GM18909 (cell line): ENCODE data around the gene MORN4.
"Not testable (repeated sequence)": the region's sequence is repeated elsewhere in the genome, so short reads cannot be mapped to it uniquely, and the experiment has no call there.

Experiments
- ATAC-seq: cut with Tn5 transposase; IDR thresholded peaks from one replicate; pipeline ENCODE4 v1.9.1; 2021; ENCODE audit warnings: mild to moderate bottlenecking; ENCODE audit not compliant: unreplicated experiment, poor library complexity

MORN4 gene

DNA sequence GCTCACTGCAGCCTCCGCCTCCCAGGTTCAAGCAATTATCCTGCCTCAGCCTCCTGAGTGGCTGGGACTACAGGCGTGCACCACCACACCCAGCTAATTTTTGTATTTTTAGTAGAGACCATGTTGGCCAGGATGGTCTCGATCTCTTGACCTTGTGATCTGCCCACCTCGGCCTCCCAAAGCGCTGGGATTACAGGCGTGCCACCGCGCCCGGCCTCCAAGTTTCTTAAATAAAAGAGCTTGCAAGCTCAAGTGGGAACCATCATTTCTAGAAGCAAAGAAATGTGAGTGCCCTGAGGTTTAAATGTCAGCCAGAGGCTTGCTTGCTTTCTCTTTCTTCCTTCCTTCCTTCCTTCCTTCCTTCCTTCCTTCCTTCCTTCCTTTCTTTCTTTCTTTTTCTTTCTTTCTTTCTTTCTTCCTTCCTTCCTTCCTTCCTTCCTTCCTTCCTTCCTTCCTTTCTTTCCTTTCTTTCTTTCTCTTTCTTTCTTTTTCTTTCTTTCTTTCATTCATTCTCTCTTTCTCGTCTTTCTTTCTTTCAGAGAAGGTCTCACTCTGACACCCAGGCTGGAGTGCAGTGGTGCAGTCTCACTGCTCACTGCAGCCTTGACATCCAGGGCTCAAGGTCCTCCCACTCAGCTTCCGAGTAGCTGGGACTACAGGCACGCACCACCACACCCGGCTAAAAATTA lies 9.3 kb upstream of the MORN4 start:
- not testable (repeated sequence) for ATAC-seq

DNA sequence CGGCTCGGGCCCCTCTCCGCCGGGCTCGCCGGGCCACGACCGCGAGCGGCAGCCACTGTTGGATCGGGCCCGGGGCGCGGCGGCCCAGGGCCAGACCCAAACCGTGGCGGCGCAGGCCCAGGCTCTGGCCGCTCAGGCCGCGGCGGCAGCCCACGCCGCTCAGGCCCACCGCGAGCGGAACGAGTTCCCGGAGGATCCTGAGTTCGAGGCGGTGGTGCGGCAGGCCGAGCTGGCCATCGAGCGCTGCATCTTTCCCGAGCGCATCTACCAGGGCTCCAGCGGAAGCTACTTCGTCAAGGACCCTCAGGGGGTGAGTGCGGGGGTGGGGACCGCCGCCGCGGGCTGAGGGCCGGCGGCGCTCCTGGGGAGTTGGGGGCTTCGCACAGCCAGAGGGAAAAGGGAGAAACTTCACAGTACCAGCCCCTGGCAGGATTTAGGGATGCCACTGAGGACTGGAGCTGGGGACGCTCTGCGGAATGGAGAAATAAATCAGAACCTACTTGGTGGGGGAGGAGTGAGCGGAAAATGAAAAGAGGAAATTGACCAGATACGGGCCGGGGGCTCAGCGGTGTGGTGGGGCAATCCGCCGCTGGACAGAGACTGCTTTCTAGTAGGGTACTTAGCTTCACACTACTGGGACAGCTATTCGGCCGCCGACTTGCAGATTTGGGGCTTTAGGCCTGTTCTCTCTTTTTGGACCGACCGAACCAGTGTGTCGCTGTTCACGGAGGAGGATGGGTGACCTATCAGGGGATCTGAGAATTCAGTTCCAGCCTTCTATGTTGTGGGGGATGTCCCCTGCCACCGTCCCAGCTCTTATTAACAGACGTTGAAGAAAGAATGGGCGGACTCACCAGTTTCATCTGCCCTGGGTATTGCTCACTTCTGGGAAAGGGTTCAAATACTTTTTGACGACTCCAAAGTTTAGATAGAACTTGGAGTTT lies 7.8 kb upstream of the MORN4 start:
- ATAC-seq: peak; percentile 12

DNA sequence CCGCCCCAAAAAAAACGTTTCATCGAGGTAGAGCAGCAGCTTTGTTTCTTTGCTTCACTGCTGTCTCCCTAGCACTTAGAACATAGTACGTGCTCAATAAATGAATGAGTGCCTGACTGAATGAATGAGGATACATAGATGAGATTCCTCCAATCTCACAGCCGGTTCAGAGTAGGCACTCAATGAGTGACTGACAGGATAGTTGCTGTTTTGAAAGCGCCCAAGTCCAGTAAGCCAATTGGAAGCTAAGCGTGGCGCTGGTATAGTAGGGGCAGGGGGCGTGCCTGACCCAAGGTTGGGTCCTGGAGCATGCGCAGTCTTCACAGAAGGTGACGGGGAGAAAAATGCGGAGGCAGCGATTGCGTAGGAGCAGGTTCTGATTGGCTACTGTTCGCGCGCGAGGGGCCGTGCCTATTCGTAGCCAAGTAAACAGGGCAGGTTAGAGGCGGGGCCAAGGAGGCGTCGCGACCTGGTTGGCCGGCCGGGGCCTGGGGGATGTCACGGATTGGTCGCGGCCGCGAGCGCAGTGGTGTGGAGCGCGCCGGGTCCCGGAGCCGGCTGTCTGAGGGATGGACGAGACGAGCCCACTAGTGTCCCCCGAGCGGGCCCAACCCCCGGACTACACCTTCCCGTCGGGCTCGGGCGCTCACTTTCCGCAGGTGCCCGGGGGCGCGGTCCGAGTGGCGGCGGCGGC lies 7.0 kb upstream of the MORN4 start, which contains the start of gene PI4K2A:
Gene PI4K2A, plus strand, starts transcription at position 498 of the 694 bp plus-strand sequence. Its CDS starts 72 bp downstream, at position 570.
- peak; percentile 97 for ATAC-seq

DNA sequence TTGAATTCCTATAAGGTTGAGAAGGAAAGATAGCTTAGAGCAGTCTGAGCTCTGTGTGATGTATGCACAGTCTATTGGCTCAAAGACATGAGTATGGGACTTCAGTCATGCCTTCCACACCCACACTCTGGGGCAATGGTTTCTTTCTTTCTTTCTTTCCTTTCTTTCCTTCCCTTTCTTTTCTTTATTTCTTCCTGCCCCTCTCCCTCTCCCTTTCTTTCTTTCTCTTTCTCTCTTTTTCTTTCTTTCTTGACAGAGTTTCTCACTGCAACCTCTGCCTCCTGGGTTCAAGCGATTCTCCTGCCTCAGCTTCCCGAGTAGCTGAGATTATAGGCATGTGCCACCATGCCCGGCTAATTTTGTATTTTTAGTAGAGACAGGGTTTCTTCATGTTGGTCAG lies 5.8 kb upstream of the MORN4 start:
- ATAC-seq: not testable (repeated sequence)

DNA sequence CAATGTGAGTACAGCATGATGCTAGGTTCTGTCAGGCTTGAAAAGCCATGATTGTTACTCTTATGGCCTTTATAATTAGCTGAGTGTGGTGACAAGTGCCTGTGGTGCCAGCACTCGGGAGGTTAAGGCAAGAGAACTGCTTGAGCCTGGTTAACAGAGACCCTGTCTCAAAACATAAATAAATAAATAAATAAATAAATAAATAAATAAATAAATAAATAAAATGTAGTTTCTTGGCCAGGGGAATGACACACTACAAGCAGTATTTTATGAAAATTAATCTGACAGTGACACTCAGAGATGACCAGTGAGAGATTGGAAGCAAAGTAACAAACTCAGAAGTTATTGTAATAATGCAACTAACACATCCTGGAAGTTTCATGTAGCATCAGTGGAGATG lies 2.3 kb upstream of the MORN4 start:
- ATAC-seq: no peak

DNA sequence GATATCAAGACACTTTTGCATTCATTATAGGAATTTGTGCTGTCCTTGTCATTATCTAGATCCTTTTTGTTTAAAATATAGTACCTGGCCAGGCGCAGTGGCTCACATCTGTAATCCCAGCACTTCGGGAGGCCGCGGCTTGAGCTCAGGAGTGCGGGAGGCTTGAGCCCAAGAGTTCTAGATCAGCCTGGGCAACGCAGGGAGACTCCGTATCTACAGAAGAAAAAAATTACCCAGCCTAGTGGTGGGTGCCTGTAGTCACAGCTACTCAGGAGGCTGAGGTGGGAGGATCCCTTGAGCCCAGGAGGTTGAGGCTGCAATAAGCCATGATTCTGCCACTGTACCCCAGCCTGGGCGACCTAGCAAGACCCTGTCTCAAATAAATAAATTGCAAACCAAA lies 621 bp upstream of the MORN4 start:
- no peak for ATAC-seq

DNA sequence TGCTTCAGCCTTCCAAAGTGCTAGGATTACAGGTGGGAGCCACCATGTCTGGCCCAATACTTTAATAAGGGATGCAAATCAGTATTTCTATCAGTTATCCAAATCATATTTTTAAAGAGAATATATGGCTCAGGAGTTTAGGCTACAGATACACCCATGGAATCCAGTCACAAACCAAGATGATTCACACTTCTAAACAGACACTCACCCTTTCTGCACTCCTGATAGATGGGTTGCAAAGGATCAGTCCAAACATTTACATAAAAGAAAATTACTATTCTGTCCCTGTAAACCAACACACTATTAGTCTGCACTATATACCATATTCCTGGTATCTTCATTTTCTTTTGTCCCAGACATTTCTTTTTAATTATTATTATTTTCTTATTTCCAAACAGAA lies 2.2 kb downstream of the MORN4 start:
- no peak for ATAC-seq

DNA sequence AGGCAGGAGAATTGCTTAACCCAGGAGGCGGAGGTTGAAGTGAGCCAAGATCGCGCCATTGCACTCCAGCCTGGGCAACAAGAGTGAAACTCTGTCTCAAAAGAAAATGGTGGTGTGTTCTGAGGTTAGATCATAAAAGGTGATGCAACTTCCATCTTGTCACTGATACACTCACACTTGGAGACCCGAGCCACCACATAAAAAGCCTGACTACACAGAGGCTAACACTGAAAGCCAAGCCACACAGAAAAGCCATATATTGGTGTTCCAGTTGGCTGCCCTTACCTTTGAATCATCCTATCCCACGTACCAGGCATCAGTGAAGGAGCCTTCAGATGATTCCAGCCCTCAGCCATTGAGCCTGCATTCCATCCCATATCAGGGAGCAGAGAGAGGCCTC lies 4.0 kb downstream of the MORN4 start:
- no peak for ATAC-seq

DNA sequence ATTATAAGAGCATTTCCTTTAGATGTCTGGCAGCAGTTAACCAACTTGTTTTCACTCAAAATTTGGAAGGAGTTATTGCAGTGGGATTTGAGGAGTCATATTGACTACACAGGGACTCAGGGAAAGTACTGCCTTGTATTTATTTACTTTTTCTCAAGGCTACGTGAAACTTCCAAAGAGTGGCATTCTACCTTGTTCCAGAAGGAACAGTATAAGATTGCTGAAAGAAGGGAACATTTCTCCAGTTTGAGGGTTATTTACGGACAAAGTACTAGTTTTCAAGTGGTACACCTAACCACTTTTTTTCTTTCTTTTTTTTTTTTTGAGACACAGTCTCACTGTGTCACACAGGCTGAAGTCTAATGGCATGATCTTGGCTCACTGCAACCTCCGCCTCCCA lies 5.1 kb downstream of the MORN4 start:
- ATAC-seq: no peak

DNA sequence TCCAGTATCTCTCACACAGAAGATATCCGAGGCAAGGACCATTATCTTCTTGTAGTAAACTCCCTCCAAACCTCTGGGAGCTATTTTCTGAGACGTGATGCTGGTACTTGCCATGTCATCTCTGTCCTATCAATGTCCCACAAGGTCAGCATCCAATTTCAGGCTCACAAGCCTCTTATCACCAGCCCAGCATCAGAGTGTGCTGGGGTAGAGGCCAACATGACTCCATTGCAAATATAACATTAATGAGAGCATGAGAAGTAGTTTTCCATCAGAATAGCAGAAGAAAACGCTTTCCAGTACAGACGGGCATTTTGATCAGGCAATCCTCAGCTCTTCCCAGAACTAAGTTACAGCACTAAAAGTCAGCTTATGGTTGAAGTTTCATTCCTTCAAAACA lies 5.6 kb downstream of the MORN4 start:
- ATAC-seq: no peak

DNA sequence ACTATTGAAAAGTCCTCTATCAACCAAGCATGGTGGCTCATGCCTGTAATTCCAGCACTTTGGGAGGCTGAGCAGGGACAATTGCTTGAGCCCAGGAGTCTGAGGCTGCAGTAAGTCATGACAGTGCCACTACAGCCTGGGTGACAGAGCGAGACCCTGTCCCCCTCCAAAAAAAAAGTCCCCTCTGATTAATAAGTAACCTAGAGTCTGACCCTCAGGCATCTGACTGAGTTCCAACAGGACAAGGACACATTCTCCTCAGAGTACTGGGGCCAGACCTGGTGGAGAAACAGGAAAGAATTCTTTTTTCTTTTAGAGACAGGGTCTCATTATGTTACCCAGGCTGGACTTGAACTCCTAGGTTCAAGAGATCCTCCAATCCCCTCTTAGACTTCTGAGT lies 10.0 kb downstream of the MORN4 start:
- no peak for ATAC-seq

DNA sequence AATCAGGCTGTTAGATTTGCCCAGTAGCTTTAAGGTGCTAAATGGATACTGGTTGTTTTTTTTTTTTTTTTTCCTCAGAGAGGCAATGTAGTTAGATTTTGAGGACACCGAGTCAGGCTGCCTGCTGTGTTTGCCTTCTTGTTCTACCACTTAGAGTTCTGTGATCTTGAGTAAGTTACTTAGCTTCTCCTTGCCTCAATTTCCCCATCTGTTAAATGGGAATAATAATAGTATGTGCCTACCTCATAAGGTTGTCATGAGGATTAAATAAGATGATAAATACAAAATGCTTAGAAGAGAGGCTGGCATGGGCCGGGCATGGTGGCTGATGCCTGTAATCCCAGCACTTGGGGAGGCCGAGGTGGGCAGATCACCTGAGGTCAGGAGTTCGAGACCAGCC lies 14.6 kb downstream of the MORN4 start:
- no peak for ATAC-seq

DNA sequence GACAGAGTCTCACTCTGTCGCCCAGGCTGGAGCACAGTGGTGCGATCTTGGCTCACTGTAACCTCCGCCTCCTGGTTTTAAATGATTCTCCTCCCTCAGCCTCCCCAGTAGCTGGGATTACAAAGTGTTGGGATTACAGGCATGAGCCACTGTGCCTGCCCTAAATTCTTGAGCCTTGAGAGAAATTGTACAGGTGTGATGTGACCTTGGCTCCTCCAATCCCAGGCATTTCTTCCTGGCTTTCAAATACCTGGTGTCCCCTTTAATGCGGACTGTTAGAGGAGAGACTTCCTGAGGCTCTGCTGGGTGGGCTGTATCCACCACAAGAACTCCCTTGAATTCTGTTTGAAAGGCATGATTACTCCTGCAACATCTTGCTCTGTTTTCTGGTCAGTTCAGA lies 15.0 kb downstream of the MORN4 start:
- ATAC-seq: no peak

DNA sequence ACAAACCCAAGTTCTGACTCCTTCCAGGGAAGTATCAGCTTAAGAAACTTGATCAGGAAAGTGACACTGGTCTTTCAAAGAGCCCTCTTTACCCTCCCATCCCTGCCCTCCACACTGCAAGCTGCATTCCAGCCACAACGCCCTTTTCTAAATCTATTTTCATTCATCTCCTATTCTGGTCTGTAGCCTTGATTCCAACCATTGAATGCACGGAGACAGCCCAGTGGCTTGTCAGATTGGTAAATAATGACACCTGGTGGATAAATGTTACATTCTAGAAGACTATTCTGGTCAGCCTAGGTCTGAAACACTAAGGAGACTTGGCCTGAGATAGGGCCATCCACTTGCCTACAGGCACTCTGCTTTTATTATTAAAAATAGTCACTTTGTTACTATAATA lies 20.9 kb downstream of the MORN4 start:
- ATAC-seq: no peak

DNA sequence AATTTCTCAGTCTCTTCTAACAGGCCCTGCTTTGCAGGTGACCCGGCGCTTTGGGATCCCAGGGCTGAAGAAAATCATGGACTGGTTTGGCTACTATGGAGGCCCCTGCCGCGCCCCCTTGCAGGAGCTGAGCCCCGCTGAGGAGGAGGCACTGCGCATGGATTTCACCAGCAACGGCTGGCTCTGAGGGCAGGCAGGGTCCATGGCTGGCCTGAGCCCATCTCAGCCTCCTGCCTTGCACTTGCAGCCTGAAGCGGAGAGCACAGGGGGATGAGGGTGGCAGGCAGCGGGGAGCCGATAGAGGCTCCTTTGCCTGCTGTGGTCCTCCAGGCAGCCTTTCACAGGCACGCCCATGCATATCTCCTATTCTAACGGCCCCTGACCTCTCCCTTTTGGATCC lies 21.8 kb downstream of the MORN4 start:
- ATAC-seq: no peak

DNA sequence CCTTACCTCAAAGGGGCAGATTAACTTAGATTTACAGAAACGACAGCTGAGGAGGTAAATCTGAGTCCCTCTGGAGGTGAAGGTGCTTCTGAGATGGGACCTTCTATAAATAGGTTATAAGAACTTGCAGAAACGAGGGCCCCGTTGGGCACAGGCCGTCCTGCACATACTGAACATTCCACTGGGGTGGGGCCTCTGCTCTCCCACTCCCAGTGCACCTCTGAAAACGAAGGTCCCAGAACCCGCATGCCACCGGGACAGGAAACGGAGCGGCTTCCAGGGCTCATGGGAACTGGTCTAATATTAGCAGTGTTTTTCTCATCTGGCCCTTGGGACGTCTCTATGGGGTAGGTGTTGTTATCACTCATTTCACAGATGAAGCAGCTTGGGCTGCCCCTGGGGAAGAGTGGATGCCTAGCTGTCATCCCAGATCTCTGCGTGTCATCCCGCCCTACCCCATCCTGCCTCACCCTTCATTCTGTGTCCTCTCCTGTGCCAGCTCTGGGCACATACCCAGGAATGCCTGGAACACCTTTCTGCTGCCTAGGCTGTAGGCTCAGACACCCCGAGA lies 24.2 kb downstream of the MORN4 start:
- ATAC-seq: no peak

DNA sequence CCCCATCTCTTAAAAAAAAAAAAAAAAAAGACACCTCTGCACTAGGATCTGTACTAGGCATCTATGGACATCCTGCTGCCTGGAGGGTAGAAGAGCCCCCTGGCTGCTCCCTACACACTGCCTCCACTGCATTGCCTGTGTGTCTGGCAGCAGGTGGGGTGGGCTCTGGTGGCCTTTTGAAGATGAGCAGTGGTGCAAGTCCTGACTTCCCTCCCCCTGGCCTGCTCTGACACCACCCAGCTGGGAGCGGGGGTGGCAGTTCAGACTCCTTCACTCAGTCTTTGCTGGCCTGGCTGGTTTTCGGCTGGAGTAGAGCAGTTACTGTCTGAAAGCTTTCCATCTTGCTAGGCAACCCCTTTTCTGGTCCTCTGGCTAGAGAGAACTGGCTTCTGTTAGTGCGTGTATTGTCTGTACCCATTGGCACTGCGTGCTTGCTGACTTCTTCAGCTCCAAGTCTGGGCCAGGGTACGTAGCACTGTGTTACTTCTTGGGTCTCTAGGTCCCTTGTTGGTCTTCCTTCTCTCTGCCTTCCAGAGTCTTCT lies 26.1 kb downstream of the MORN4 start:
- no peak for ATAC-seq

DNA sequence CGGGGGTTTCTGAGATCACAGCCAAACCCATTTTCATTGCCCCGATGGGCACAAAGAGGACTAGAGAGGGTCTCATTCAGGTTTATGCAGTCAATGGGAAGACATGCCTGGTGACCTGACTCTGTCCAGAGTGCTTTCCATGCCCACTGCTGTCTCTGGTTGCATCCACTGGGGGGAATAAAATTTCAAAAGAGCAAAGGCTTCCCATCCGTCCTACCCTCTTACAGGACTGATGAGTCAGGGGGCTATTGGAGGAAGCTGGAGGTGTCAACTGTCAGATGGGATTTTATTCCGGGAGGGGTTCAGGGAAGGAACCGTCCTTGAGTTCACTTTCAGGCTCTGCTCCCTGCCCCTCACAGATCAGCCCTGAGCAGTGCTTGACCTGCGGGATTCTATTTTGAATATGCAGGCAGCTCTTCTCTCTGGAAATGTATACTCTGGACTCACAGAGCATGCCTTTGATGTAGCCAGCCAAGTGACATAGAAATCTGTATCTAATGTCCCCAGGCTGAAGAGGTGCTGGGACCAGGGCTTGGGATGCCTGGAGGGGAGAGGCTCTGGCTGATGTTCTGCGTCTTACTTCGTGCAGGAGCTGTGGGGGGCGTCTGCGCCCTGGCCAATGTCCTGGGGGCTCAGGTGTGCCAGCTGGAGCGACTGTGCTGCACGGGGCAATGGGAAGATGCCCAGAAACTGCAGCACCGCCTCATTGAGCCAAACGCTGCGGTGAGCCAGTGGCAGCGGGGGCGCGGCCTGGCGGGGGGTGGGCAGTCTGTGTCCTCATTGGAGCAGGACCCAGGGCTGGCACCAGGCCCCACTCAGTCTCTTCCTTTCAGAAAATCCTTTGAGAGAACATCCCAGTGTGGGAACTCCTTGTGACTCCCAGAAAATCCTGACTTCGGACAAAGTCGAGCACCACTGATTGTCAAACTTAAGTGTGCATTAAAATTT lies 31.8 kb downstream of the MORN4 start:
- no peak for ATAC-seq

DNA sequence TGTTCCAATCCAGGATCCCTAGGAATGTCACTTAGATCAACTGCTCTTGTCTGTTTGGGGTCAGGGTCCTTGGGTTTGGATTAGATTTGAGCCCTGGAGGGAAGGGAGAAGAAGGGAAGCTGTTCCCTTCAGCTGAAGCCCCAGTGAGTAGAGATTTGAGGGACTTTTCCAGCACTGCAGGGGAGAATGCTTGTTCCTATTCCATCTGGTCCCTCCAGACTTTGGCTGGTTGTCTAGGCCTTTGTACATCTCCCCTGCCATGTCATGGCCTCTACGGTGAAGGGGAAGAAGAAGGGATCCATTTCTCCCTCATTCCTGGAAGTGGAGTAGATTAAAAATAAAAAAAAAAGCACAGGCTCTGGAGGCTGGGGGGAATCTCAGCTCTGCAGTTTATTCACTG lies 32.7 kb downstream of the MORN4 start:
- ATAC-seq: no peak
